HG02981 (cell line): ENCODE measurements around the gene GRK5.
"Not testable (repeated sequence)": the region's sequence is repeated elsewhere in the genome, so short reads cannot be mapped to it uniquely, and the experiment has no call there.

Experiments
- ATAC-seq: cut with Tn5 transposase; IDR thresholded peaks from one replicate; pipeline ENCODE4 v1.9.1; 2021; ENCODE audit warnings: mild to moderate bottlenecking, moderate library complexity; ENCODE audit not compliant: unreplicated experiment

The GRK5 gene

GRCh38 chr10:119431034-119431772, 223.8 kb downstream of the GRK5 start:
- no peak for ATAC-seq

GRCh38 chr10:119431773-119432135, 224.4 kb downstream of the GRK5 start:
- ATAC-seq, result no peak

- ATAC-seq, result not testable (repeated sequence)
Observed at GRCh38 chr10:119434942-119435341, 227.6 kb downstream of the GRK5 start.

GRCh38 chr10:119438717-119439116, 231.3 kb downstream of the GRK5 start:
- ATAC-seq, result no peak

GRCh38 chr10:119439922-119440321, 232.6 kb downstream of the GRK5 start:
- no peak for ATAC-seq

GRCh38 chr10:119441151-119441821, 233.9 kb downstream of the GRK5 start:
- no peak for ATAC-seq

GRCh38 chr10:119441921-119442757, 234.8 kb downstream of the GRK5 start:
- ATAC-seq, result no peak

GRCh38 chr10:119442758-119443060, 235.3 kb downstream of the GRK5 start:
- no peak for ATAC-seq

- no peak for ATAC-seq
Observed at GRCh38 chr10:119443441-119443840, 236.1 kb downstream of the GRK5 start.

- ATAC-seq, result no peak
Observed at GRCh38 chr10:119443970-119444660, 236.7 kb downstream of the GRK5 start.

- ATAC-seq, result no peak
Observed at GRCh38 chr10:119444866-119445265, 237.5 kb downstream of the GRK5 start.

GRCh38 chr10:119445311-119445934, 238.1 kb downstream of the GRK5 start:
- ATAC-seq, result peak; percentile 51

GRCh38 chr10:119445935-119446317, 238.6 kb downstream of the GRK5 start:
- ATAC-seq, result no peak

GRCh38 chr10:119446441-119447277, 239.3 kb downstream of the GRK5 start:
- ATAC-seq, result no peak

GRCh38 chr10:119447421-119447820, 240.1 kb downstream of the GRK5 start:
- no peak for ATAC-seq

GRCh38 chr10:119447823-119448546, 240.6 kb downstream of the GRK5 start:
- ATAC-seq, result no peak

- no peak for ATAC-seq
Observed at GRCh38 chr10:119448628-119449584, 241.5 kb downstream of the GRK5 start.
